NB4 (cell line): ENCODE results near the gene SEMA5A.

Experiments used
- CTCF ChIP-seq: IDR thresholded peaks from one replicate; pipeline ENCODE4 v1.5.1; 2012; ENCODE audit warnings: low read depth, low read length
- POLR2A ChIP-seq: IDR thresholded peaks from 2 replicates; pipeline ENCODE4 v1.6.1; 2011; ENCODE audit warnings: mild to moderate bottlenecking; ENCODE audit not compliant: insufficient read length; ENCODE audit errors: extremely low read depth

DNA sequence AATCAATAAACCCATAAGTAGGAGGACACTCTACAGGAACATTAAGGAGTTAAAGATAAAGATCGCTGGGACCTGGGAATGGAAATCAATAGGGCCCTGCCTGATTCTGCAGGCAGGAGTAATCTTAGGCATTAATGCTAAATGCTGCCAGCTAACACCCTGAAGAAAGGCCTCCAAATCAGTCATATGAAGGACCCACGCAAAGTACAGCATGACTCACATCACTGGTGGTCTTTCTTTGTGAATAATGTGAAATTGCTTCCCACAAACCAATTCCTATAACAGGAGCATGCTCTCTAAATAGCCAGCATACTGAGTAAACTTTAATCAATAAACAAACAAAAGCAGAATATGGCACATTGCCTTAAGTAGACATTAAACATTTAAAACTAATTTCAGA is 172.3 kb downstream of the SEMA5A start:
- TF ChIP-seq CTCF (no peak), POLR2A (no peak)
